HUES48 (cell line): ENCODE results near the gene KCNK5.

Experiments used
- H3K27ac ChIP-seq: one replicate; pipeline ENCODE4 v1.7.0; 2013; ENCODE audit warnings: low read depth, low read length, inconsistent platforms
- H3K27me3 ChIP-seq: 2 replicates; pipeline ENCODE4 v1.6.1; 2013; ENCODE audit warnings: mild to moderate bottlenecking, low read length; ENCODE audit not compliant: control insufficient read depth, insufficient read depth
- H3K36me3 ChIP-seq: 2 replicates; pipeline ENCODE4 v1.6.1; 2013; ENCODE audit warnings: low read length; ENCODE audit not compliant: control insufficient read depth, insufficient read depth
- H3K4me1 ChIP-seq: 2 replicates; pipeline ENCODE4 v1.6.1; 2013; ENCODE audit warnings: mild to moderate bottlenecking, low read length; ENCODE audit not compliant: control insufficient read depth, insufficient read depth
- H3K4me3 ChIP-seq: 2 replicates; pipeline ENCODE4 v1.5.1; 2013; ENCODE audit warnings: mild to moderate bottlenecking, low read depth, low read length
- H3K9ac ChIP-seq: 2 replicates; pipeline ENCODE4 v1.6.1; 2013; ENCODE audit warnings: mild to moderate bottlenecking, low read depth, low read length, moderate library complexity
- H3K9me3 ChIP-seq: 2 replicates; pipeline ENCODE4 v1.6.1; 2013; ENCODE audit warnings: low read length; ENCODE audit not compliant: control insufficient read depth, insufficient read depth

Gene KCNK5

GRCh38 chr6:39204646-39205244 is 24.5 kb downstream of the KCNK5 start:
- Histone ChIP-seq H3K9me3 (no peaks in the 10 kb centered on the region), H3K4me3 (no peak overlapping the region), H3K9ac (no peak overlapping the region), H3K36me3 (no peaks in the 10 kb centered on the region), H3K27ac (peak overlapping the region; percentile 76), H3K27me3 (no peaks in the 10 kb centered on the region), H3K4me1 (peaks cover 48% of the 10 kb centered on the region)

DNA sequence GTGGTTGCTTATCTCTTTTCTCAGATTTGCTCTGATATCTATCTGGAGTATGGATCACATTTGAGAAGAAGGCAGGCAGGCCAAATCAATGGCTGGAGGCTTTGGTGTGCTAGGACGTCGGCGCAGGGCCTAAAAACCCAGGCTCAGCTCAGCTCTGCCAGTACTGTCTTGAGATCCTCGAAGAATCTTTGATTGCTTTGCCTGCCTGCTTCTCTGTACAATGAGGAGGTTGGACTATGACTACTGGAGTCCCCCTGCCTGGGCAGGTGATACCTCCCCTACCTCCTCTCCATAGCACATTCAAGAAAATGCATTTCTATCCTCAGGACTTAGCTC is 25.1 kb downstream of the KCNK5 start:
- H3K9me3 ChIP-seq: no peaks in the 10 kb centered on the region
- H3K27ac ChIP-seq: peak overlapping the region; percentile 76
- no peaks in the 10 kb centered on the region for H3K27me3 ChIP-seq
- peaks cover 42% of the 10 kb centered on the region for H3K4me1 ChIP-seq
- H3K36me3 ChIP-seq: no peaks in the 10 kb centered on the region
- peak overlapping the region; percentile 34; the same call in 1 of the 2 replicates for H3K9ac ChIP-seq
- no peak overlapping the region for H3K4me3 ChIP-seq

GRCh38 chr6:39203436-39204159 is 25.7 kb downstream of the KCNK5 start:
- Histone ChIP-seq H3K27ac (no peak overlapping the region), H3K9me3 (no peaks in the 10 kb centered on the region), H3K9ac (peak overlapping the region; percentile 34; the same call in 1 of the 2 replicates), H3K4me1 (peaks cover 38% of the 10 kb centered on the region), H3K27me3 (no peaks in the 10 kb centered on the region), H3K4me3 (no peak overlapping the region), H3K36me3 (no peaks in the 10 kb centered on the region)

- Histone ChIP-seq H3K9ac (no peak overlapping the region), H3K27me3 (no peaks in the 10 kb centered on the region), H3K27ac (no peak overlapping the region), H3K36me3 (no peaks in the 10 kb centered on the region), H3K4me3 (no peak overlapping the region), H3K9me3 (no peaks in the 10 kb centered on the region), H3K4me1 (peaks cover 32% of the 10 kb centered on the region)
Measured at GRCh38 chr6:39202166-39202565, 27.1 kb downstream of the KCNK5 start.

DNA sequence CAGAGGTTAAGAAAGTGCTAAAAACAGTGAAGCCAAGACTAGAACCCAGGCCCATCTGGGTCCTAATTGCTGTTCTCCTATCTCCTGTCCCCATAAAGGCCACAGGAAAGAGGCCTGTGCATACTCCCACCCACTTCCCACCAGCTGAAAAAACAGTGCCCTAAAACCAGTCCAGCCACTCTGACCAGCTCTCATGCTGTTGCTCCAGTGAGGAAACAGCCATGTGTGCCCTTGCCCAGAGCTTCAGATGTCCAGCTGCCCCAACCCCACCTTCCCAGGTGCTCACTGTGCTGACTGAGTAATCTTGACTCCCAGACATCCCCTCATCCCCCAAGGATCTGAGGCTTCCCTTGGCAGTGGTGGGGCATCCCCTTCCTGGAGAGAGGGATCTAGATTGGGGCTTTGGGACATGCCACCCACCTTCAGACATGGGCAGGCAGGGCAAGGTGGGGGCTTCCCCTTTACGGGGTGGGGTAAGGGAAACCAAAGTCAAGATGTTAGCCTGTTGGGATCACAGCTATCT is 28.7 kb downstream of the KCNK5 start:
- Histone ChIP-seq H3K4me3 (no peak overlapping the region), H3K9ac (no peak overlapping the region), H3K27me3 (no peaks in the 10 kb centered on the region), H3K4me1 (peaks cover 27% of the 10 kb centered on the region), H3K36me3 (peaks cover 8% of the 10 kb centered on the region), H3K9me3 (no peaks in the 10 kb centered on the region), H3K27ac (no peak overlapping the region)

GRCh38 chr6:39199976-39200375 is 29.3 kb downstream of the KCNK5 start:
- Histone ChIP-seq H3K9ac (no peak overlapping the region), H3K27me3 (no peaks in the 10 kb centered on the region), H3K4me3 (no peak overlapping the region), H3K4me1 (peaks cover 21% of the 10 kb centered on the region), H3K36me3 (peaks cover 14% of the 10 kb centered on the region), H3K9me3 (no peaks in the 10 kb centered on the region), H3K27ac (no peak overlapping the region)

DNA sequence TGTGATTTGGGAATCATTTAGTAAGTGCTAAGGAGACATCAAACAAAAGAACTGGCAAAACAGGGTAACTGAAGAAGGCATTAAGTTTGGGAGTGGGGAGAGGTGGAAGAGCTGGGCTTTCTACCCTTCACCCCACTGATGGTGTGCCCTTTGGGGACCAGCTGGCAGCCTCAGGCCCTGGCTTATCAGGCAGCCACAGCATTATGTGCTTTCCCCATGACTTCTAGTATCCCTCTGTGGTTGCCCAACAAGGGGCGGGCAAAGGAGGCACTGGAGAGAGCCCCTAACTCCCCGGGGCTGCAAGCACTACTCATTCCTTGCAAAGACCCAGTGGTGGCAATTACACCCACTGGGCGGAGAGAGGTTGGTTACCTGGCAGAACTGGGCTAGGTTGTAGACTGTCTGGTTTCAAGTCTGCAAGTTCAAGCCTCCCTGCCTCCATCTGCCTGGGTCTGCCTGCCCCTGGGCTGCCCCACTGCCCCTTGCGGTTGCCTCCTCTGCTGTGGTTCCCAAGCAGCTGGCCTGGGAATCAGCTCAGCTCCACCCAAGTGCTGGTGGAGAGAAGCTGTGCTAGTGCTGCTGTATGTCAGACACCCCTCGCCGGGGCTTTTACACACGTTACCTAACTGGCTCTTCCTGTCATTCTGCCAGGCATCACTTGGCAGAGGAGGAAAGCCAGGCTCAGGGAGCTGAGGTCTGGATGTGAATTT is 29.9 kb downstream of the KCNK5 start:
- no peak overlapping the region for H3K4me3 ChIP-seq

GRCh38 chr6:39198528-39198927 is 30.7 kb downstream of the KCNK5 start:
- peaks cover 6% of the 10 kb centered on the region for H3K4me1 ChIP-seq
- H3K4me3 ChIP-seq: no peak overlapping the region
- H3K9me3 ChIP-seq: no peaks in the 10 kb centered on the region
- H3K27ac ChIP-seq: no peak overlapping the region
- no peak overlapping the region for H3K9ac ChIP-seq
- no peaks in the 10 kb centered on the region for H3K27me3 ChIP-seq
- peaks cover 28% of the 10 kb centered on the region for H3K36me3 ChIP-seq

More for the DNA sequence above, 29.9 kb downstream of the KCNK5 start:
- Histone ChIP-seq H3K36me3 (peaks cover 20% of the 10 kb centered on the region), H3K9ac (no peak overlapping the region), H3K27me3 (no peaks in the 10 kb centered on the region), H3K27ac (no peak overlapping the region), H3K9me3 (no peaks in the 10 kb centered on the region), H3K4me1 (peaks cover 15% of the 10 kb centered on the region)

DNA sequence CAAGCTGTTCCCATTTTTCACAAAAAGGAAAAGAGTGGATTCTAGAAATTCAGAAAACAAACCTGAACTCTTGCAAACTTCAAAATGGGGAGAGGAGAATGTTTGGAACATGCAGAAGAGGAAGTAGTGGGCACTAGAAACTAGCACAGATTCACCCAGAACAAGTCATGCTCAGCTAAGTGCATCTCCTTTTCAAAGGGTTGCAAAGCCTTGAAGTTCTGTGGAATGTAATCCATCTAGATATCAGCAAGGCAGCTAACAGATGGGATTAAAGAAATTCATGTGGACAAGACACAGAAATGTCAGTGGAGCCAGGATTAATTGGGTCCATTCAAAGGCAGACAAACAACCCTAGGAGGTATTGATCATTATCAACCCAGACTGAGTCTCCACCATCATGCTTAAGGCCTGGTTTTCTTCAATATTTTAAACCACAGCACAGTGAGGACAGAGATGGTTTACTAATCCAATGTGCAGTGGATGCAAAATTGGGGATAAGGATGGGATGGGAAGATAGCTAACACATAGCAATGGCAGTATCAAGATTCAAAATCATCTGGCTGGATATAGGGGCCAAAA is 31.3 kb downstream of the KCNK5 start:
- Histone ChIP-seq H3K36me3 (peaks cover 33% of the 10 kb centered on the region), H3K27ac (no peak overlapping the region), H3K27me3 (no peaks in the 10 kb centered on the region), H3K4me1 (peaks cover 1% of the 10 kb centered on the region; the same call in 1 of the 2 replicates), H3K4me3 (no peak overlapping the region), H3K9me3 (no peaks in the 10 kb centered on the region), H3K9ac (no peak overlapping the region)

GRCh38 chr6:39197521-39197920 is 31.8 kb downstream of the KCNK5 start:
- Histone ChIP-seq H3K27me3 (no peaks in the 10 kb centered on the region), H3K36me3 (peaks cover 38% of the 10 kb centered on the region), H3K4me3 (no peak overlapping the region), H3K9ac (no peak overlapping the region), H3K4me1 (no peaks in the 10 kb centered on the region; the same call in 1 of the 2 replicates), H3K27ac (no peak overlapping the region), H3K9me3 (no peaks in the 10 kb centered on the region)
